Colon (tissue), 2 donors: ENCODE results near the gene KRR1.
"Not testable (repeated sequence)": the region's sequence is repeated elsewhere in the genome, so short reads cannot be mapped to it uniquely, and the experiment has no call there.

Experiments used
- FAIRE-seq: peaks from 2 replicates; lab custom pipeline; 2012; peaks lifted over from hg19 to GRCh38; lab: Jason Lieb, UNC
- donor health status: control.
- donor health status: control.

KRR1 gene

DNA sequence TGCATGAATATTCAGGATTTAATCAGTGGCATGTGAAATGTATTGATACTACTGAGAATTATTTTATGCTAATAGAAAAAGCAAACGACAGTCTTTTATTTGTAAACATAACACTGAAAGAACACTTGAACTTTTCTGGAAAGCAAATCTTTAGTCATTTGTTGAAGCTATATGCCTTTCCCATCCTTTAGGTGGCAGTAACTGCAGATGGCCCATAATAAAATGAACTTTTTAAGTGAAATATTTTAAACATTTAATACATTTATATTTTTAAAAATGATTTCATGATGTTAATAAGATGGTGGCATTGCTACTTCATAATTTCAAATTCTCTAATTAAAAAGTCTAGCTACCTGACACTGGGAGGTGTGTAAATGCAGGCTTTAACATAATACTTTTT is 13.9 kb upstream of the KRR1 start:
- no peak for FAIRE-seq

DNA sequence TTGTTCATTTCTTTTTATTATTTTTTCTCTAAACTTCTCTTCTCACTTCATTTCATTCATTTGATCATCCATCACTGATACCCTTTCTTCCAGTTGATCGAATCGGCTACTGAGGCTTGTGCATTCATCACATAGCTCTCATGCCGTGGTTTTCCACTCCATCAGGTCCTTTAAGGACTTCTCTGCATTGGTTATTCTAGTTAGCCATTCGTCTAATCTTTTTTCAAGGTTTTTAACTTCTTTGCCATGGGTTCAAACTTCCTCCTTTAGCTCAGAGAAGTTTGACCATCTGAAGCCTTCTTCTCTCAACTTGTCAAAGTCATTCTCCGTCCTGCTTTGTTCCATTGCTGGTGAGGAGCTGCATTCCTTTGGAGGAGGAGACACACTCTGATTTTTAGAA is 10.7 kb upstream of the KRR1 start:
- not testable (repeated sequence) for FAIRE-seq

DNA sequence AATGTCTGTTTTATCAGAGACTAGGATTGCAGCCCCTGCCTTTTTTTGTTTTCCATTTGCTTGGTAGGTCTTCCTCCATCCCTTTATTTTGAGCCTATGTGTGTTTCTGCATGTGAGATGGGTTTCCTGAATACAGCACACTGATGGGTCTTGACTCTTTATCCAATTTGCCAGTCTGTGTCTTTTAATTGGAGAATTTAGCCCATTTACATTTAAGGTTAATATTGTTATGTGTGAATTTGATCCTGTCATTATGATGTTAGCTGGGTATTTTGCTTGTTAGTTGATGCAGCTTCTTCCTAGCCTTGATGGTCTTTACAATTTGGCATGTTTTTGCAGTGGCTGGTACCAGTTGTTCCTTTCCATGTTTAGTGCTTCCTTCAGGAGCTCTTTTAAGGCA is 9.8 kb upstream of the KRR1 start:
- FAIRE-seq = not testable (repeated sequence)

DNA sequence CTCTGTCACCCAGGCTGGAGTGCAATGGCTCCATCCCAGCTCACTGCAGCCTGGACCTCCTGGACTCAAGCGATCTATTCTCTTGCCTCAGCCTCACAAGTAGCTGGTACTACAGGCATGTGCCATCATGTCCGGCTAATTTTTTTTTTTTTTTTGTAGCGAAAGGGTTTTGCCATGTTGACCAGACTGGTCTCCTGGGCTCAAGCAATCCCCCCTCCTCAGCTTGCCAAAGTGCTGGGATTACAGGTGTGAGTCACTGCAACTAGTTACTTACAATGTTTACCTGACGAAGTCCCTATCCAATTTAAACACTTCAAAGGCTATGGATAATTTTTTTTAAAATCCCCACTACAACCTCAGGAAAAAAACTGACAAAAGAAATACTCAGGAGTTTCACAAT is 1.8 kb downstream of the KRR1 start:
- no peak for FAIRE-seq

DNA sequence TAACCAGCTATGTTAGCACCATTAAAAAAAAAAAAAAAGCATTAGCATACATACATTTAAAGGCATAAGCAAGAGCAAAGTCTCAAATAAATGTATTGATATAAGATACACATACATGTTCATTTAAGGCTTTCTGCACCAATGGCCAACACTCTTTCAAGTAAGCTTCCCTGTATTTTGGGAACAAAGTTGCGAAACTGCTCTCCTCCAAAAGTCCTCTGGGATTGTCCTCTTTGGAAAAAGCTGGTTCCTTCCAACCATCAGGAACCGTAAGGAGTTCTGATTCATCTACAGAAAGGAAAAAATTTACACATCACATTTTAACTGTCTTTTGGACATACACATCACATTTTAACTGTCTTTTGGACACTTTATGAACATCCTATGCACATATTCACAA is 3.2 kb downstream of the KRR1 start:
- no peak for FAIRE-seq

DNA sequence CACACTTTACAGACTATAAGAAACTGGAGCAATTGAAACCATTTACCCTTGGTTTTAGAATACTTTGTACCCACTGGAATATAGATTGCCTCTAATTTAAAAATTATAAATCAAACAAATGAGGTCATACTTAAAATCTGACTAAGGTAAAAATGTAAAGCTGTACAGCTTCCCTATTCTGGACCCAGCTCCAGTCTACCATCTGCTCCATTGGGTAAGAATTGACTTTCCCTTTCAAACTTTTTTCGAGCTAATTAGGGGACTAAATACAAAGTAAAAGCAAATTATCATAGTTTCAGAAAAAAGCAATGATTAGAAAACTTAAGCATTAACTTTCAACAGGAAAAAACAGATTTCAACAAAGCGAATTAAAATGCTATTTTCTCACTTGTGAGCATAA is 4.3 kb downstream of the KRR1 start:
- no peak for FAIRE-seq

DNA sequence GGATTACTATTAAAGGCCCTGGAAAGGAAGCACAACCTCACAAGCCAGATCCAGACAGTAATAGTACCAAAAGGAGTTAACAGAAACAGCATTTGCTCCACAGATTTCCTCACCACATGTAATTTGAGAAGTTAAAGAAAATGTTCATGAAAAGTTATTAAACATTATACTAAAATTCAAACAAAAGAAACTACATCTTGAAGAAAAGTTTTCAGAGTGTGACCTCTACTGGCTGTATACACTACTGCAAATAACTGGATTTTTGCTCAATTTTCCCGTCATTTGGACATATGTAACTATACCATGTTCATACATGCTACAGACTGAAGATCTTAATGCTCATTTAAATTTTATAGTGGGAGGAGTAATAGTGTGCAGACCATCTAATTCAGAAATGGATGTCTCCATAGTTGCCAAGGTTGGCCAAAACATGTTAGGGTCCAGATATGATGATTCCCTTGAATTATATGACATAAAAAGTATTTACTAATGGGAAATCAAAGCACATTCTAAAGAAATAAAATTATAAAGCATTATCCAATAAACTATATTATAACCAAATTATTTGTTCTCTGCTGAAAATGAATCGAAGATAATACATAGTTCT is 5.6 kb downstream of the KRR1 start:
- no peak for FAIRE-seq

DNA sequence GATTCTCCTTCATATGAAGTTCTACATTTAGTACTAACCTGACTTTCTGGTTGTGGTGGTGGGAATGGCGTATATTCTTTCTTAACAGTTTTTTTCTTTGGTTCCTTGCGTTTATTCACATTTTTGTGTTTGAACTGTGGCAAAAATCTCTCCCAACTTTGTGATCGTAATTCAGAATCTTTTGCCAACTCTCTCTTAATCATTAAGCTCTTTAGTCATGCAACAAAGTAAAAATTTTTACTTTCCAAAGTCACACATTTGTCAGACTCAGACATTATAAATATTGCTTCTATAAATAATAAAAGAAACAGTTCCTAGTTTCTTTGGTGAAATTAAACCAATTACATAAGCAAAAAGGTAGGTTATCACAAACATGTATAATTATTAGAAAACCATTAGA is 7.5 kb downstream of the KRR1 start:
- no peak for FAIRE-seq

DNA sequence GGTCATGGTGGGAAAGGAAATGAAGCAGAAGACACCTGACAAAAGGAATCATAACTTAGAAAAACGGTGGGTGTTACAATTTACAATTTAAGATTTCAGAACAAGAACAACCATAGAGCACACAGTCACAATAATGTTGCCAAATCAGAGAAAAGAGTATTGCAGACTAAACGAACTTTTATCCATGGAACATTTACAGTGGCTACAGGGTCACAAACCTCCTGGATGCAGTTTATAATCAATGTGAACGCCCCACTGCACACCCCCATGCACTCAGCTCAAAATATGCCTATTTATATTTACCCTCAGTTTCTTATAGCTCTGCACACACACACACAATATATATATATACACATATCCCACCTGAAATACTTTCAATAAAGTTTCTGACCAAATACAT is 8.0 kb downstream of the KRR1 start:
- no peak for FAIRE-seq

DNA sequence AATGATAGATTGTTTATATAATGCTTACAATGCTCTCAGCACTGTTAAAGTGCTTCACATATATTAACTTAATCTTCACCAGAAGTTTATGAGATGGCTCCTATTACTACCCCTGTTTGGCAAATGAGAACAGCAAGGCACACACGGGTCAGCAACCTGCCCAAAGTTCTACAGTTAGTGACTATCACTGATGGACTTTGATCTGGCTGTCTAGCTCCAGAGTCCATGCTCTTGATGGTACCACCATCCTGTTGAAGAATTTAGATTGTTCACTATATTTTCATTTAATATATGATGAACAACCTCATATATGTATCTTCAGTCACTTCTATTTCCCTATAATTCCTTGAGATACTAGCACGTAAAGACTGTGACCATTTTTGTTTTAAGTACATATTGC is 20.2 kb downstream of the KRR1 start:
- FAIRE-seq = no peak

DNA sequence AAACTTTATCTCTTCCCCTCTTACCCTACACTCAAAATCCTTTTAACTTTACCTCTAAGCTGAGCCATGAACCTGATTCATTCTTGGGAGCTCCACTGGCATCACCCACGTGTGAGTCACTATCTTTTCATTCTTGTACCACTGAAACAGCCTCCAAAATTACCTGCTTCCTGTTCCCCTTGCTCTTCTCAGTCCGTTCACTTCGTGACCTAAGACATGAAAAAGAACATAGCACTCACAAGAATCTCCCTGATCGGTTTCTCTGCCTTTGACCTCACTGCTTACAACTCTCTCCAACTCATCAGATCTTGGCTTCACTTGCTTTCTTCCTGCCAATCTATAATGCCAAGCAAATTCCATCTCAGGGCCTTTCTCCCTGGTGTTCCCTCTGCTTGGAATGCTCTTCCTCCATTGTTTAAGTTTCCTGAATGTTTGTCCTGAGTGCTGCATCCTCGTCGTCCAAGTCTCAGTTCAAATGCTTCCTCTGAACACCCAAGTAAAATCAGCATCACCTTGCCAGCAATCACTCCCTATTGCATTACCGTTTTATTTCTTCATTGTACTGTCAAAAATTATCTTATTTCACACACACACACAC is 21.7 kb downstream of the KRR1 start:
- no peak for FAIRE-seq

DNA sequence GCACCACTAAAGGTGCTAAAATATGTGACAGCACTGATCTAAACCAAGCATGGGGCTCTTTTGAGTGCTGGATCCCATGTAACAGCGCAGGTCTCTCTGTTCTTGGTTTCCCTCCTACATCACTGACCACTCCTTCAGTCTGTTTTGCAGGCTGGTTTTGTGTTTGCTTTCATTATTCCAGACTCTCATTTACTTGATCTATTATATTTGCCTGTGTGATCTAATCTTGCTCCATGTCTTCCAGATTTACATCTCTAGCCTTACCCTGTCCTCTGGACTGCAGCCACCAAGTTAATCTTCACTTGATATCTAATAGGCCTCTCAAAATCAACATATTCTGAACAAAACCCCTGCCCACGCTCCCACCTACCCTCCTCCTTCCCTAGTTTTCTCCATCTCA is 22.2 kb downstream of the KRR1 start:
- FAIRE-seq = no peak

DNA sequence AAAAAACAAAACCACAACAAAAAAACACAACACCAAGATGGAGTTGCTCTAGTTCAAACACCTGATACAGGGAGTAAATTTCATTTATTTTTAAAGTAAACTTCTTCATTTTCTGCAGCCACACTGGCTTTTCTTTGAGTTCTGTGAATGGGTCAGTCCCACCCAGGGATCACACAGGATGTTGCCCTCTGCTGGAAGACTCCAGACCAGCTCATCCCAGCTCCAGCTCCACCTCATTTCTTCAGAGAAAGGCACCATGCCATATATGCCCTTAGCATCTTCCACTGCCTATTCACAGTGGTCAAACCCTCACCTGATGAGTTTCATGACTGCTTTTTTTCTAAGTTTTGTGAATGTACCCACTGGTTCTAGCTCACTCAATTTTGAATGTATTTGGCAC is 22.9 kb downstream of the KRR1 start:
- FAIRE-seq = no peak

DNA sequence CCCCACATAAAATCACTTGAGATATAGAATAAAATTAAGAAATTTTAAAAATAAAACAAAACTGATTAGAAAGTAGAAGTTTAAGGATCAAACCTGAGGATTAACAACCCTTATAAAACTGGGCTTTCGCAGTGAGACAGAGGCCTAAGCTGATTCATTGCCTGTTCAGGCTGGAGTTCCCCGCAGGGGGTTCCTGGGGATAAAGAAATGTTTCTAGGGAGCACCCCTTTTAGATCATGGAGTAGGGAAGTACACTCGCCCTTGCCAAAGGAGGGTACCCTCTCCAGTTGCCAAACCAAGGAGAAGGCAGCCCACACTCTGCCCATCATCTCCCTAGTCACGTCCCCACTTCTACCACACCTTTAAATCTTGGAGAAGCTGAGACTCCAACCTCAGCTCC is 24.1 kb downstream of the KRR1 start:
- FAIRE-seq = no peak

DNA sequence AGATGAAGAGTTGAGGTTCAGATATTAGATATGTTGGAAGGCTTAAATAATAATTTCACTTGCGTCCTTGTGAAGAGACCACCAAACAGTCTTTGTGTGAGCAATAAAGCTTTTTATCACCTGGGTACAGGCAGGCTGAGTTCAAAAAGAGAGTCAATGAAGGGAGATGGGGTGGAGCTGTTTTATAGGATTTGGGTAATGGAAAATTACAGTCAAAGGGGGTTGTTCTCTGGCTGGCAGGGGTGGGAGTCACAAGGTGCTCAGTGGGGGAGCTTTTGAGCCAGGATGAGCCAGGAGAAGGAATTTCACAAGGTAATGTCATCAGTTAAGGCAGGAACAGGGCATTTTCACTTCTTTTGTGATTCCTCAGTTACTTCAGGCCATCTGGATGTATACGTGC is 27.0 kb downstream of the KRR1 start:
- not testable (repeated sequence) for FAIRE-seq

DNA sequence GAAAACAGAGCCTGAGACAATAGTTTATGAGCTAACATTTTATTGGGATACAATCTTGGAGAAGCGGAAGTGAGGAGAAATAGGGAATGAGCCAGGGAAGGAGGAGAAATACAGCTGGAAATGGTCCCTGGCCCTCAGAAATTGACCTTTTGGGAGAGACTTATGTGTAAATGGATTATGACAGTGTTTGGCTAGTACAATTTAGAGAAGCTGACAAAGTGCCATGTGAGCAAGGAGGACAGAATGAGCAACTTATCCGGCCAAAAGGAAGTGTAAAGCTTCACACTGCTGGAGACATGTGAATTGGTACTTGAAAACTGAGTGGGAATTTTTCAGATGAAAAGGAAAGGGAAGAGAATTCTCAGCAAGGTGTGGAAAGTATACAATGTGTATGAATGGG is 28.0 kb downstream of the KRR1 start:
- FAIRE-seq = no peak

DNA sequence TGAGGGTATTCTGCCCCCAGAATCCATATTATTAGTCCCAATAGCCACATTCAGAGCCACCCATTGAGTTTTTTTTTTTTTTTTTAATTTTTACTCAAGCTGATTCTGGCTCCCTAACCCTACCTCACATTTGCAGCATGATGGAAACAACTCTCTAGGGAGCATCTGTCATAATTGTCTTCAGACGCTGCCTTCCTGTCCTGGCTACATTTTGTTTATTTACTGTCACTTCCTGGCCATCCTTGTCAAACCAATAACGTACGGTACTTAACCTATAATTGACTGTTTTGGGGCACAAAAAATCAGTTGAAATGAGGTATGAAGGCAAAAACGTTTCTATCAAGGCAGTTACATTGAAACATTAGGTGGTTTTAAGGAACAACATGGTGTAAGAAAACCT is 28.8 kb downstream of the KRR1 start:
- no peak for FAIRE-seq

DNA sequence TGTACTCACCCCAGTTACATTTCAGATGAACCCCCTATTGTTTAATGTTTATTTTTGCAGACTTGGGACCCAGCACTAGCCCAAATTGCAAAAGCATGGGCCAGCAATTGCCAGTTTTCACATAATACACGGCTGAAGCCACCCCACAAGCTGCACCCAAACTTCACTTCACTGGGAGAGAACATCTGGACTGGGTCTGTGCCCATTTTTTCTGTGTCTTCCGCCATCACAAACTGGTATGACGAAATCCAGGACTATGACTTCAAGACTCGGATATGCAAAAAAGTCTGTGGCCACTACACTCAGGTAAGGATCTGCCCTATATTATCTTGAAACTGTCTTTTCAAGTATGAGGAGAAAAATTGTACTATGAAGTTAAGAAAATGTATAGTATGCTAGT is 29.6 kb downstream of the KRR1 start:
- no peak for FAIRE-seq

DNA sequence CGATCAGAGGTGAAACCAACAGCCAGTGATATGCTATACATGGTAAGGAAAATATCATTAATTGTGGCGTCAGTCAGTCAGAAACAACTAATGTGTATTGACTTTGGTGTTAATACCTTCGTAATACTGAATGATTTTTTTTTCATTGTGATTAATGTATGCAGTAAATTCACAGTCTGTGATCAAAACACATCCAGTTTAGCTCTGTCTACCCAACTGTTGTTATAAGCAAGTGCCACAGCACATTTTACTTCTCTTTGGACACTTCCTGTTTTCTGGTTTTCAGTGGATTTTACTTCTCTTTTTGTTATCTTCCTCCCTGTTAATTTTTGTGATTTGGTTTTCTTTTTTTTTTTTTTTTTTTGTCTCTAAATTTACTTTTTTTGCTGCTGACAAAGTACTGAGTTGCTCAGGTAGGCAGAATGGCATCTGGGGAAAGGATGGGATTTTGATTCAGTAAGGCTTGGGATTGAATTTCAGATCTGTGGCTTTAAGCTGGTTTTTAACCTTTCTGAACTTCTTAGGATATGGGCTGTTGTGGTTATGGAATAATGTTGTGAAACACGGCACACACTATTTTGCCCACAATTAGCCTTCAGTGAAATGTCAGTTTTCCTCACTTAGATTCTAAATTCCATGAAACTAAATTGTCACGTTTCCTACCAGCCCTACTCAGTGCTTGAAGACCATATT is 30.2 kb downstream of the KRR1 start:
- FAIRE-seq = no peak

DNA sequence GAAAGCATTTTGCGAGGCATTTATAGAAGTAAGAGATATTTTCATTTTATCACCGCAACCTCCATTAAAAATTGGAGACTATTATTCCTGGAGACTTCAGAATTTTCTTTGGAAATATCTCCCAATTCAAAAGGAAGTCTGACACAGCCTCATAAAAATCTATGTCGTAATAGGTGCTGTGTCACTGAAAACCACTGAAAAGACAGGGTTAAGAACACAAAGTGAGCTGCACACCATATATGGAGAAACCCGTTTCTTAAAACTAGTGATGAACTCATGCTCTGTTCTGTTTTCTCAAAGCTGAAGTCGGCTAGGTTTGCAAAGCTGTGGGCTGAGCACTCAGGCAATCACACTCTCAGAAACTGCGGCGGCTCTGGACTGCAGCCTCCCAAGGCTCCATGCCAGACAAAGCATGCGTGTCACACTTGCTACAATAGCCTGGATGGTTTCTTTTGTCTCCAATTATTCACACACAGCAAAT is 30.9 kb downstream of the KRR1 start, which contains the start of gene GLIPR1:
Gene GLIPR1, plus strand, starts transcription at position 287 of the 481 bp plus-strand sequence. Its CDS starts 126 bp downstream, at position 413.
- FAIRE-seq = no peak

DNA sequence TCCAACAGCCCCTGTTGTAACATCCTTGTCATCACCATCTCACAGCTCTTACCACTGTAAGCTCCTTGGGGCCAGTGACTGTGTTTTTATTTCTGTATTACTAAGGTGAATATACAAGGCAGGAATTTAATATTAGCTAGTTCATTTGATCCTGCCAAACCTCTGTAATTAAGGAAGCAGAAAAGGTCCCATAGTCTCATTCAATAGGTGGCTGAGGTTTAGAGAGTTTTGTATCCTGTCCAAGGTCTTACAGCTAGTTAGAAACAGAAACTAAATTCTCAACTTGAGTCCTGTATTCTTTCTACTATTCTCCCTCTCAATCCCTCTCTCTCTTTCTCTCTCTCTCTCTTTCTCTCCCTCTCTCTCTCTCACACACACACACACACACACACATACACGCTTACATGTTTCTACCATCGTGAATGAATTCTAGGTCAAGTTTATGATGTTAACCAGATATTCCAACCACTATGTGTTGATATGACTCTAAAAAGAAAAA is 31.4 kb downstream of the KRR1 start:
- no peak for FAIRE-seq

DNA sequence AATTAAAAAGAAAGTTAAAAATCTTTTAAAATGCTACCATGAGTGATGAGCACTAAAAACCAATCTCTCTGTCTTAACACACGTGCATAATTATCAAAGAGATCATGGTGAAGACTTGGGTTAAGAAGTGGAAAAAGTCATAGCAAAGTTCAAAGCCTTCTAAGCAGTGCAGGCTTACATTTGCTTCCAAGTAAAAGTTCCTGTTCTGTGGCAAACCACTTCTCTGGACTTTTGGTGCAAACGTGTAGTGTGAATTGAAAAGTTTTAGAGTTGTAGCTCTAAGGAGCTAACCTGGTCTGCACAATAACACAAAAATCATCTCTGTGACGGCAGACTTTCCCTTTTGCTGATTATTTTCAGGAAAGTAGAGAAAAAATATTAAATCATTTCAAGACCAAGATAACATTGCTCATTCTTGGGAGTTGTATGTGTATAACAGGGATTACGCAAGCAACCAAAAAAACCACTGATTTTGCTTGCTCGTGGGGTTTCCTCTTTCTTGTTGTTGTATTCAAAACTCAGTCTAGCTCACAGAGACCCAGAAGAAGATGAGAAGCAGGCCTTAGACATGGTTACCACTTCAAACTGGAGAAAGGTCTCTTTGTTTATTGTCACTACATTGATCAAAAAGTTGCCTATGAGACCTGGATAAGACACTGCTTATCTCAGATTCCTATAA is 33.2 kb downstream of the KRR1 start:
- no peak for FAIRE-seq

DNA sequence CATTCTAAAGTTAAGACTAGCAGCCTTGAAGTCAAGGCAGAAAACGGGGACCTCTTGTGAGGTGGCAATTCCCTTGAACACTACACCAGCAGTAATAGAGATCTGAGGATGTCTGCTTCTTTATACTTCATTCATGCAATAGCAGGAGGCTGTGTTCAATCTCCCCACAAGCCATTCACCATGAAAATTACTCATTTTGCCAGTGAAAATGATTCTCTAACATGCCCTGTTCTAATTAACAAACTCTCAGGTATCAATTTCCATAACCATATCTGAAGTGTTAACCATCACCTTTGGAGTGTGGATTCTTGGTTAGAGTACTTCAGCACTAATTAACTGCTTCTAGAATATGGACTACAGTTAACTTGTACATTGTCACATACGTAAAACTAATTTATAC is 34.3 kb downstream of the KRR1 start:
- no peak for FAIRE-seq
